Measurements from ENCODE around the gene PLEKHA8. TPM values are rescaled to one million over a fixed set of nuclear protein-coding genes. Genes with fewer than 3 reads are reported as not detected.

Gene PLEKHA8
- total and polyA plus RNA-seq, 10 of the 15 experiments (the other 5 are each of a cell fraction or from before 2014, with no cell fraction given): 1.1 to 13.2 (median 5.7) TPM

GRCh38 chr7:30159698-30160143 is 131.5 kb downstream of the PLEKHA8 start (continued):
- TF ChIP-seq BMI1 (IDR thresholded peaks at IDR 0.05; ENCODE audit: borderline replicate concordance) (no peak), PKNOX1 (IDR thresholded peaks at IDR 0.05) (no peak), BHLHE40 (IDR thresholded peaks at IDR 0.05; ENCODE audit: borderline replicate concordance in 1 of 2, low read depth in 2 of 2, low read length in 1 of 2) (0 out of 4 replicates have a peak, but pooled peaks of 1 of the 2 experiments have one; percentile 15), TBL1XR1 (IDR thresholded peaks at IDR 0.05; ENCODE audit: low read depth, low read length) (no peak), LARP7 (IDR thresholded peaks at IDR 0.05) (no peak), TAF1 (IDR thresholded peaks at IDR 0.05; ENCODE audit: borderline replicate concordance, low read depth, low read length) (no peak), IKZF2 (IDR thresholded peaks at IDR 0.05) (peak in 1 of 2 experiments; percentile 37; a peak in 1 of 4 replicates), ASH2L (IDR thresholded peaks at IDR 0.05; ENCODE audit: borderline replicate concordance, low read depth) (no peak), STAT1 (conservative IDR thresholded peaks at IDR 0.05) (no peak), TARDBP (IDR thresholded peaks at IDR 0.05; ENCODE audit: borderline replicate concordance) (no peak), POU2F2 (IDR thresholded peaks at IDR 0.05; ENCODE audit: borderline replicate concordance, low read depth, low read length) (no peak), RCOR1 (conservative IDR thresholded peaks at IDR 0.05; ENCODE audit: low read depth, low read length) (no peak), CBX3 (IDR thresholded peaks at IDR 0.05; ENCODE audit: borderline replicate concordance, low read depth) (no peak), IKZF1 (conservative IDR thresholded peaks at IDR 0.05) (peak; percentile 38), PAX5 (IDR thresholded peaks at IDR 0.05; ENCODE audit: borderline replicate concordance, low read depth, low read length) (no peak), SMARCA5 (IDR thresholded peaks at IDR 0.05) (no peak), NKRF (conservative IDR thresholded peaks at IDR 0.05) (no peak), ATF2 (IDR thresholded peaks at IDR 0.05; ENCODE audit: low read length) (no peak), SMC3 (IDR thresholded peaks at IDR 0.05; ENCODE audit: borderline replicate concordance, low read length) (0 out of 2 replicates have a peak, but pooled peaks have one; percentile 9), NRF1 (conservative IDR thresholded peaks at IDR 0.05; ENCODE audit: low read depth, low read length) (no peak), MEF2B (IDR thresholded peaks at IDR 0.05; ENCODE audit: partially characterized antibody, poor library complexity, severe bottlenecking) (no peak), POLR2AphosphoS2 (IDR thresholded peaks at IDR 0.05; ENCODE audit: low read depth, low read length) (no peak)
- TF ChIP-seq, protein P1, sequence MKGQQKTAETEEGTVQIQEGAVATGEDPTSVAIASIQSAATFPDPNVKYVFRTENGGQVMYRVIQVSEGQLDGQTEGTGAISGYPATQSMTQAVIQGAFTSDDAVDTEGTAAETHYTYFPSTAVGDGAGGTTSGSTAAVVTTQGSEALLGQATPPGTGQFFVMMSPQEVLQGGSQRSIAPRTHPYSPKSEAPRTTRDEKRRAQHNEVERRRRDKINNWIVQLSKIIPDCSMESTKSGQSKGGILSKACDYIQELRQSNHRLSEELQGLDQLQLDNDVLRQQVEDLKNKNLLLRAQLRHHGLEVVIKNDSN (IDR thresholded peaks at IDR 0.05; ENCODE audit: borderline replicate concordance, extremely low read length, insufficient read depth, low read depth, low read length): no peak
- TF ChIP-seq, protein P2, sequence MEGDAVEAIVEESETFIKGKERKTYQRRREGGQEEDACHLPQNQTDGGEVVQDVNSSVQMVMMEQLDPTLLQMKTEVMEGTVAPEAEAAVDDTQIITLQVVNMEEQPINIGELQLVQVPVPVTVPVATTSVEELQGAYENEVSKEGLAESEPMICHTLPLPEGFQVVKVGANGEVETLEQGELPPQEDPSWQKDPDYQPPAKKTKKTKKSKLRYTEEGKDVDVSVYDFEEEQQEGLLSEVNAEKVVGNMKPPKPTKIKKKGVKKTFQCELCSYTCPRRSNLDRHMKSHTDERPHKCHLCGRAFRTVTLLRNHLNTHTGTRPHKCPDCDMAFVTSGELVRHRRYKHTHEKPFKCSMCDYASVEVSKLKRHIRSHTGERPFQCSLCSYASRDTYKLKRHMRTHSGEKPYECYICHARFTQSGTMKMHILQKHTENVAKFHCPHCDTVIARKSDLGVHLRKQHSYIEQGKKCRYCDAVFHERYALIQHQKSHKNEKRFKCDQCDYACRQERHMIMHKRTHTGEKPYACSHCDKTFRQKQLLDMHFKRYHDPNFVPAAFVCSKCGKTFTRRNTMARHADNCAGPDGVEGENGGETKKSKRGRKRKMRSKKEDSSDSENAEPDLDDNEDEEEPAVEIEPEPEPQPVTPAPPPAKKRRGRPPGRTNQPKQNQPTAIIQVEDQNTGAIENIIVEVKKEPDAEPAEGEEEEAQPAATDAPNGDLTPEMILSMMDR (IDR thresholded peaks at IDR 0.05 in 2 of 3, conservative IDR thresholded peaks at IDR 0.05 in 1 of 3; ENCODE audit: control insufficient read depth in 2 of 3, extremely low read depth in 1 of 3, insufficient read depth in 1 of 3, low read depth in 3 of 3, low read length in 3 of 3): peak in 1 of 3 experiments; percentile 5; a peak in 1 of 6 replicates
